Measurements from ENCODE around the gene PCBD1.

Gene PCBD1

GRCh38 chr10:70902661-70903261 is 14.4 kb upstream of the PCBD1 start:
- no peak for DNase-seq (ENCODE audit: low spot score)

- DNase-seq (ENCODE audit: low spot score) = no peak
Measured at GRCh38 chr10:70901276-70901878, 13.0 kb upstream of the PCBD1 start.

GRCh38 chr10:70899096-70899495 is 10.7 kb upstream of the PCBD1 start:
- no peak for DNase-seq (ENCODE audit: low spot score)

- DNase-seq (ENCODE audit: low spot score) = no peak
Measured at GRCh38 chr10:70898687-70899086, 10.3 kb upstream of the PCBD1 start.

GRCh38 chr10:70896551-70896950 is 8.2 kb upstream of the PCBD1 start:
- no peak for DNase-seq (ENCODE audit: low spot score)

GRCh38 chr10:70894416-70894815 is 6.1 kb upstream of the PCBD1 start:
- DNase-seq (ENCODE audit: low spot score) = no peak

GRCh38 chr10:70893227-70894006 is 5.1 kb upstream of the PCBD1 start:
- no peak for DNase-seq (ENCODE audit: low spot score)

GRCh38 chr10:70892631-70893030 is 4.3 kb upstream of the PCBD1 start:
- no peak for DNase-seq (ENCODE audit: low spot score)

GRCh38 chr10:70891627-70892026 is 3.3 kb upstream of the PCBD1 start:
- no peak for DNase-seq (ENCODE audit: low spot score)

- DNase-seq (ENCODE audit: low spot score) = no peak
Measured at GRCh38 chr10:70890917-70891431, 2.6 kb upstream of the PCBD1 start.

- peak; percentile 5 for DNase-seq (ENCODE audit: low spot score)
Measured at GRCh38 chr10:70889291-70889690, 926 bp upstream of the PCBD1 start.

GRCh38 chr10:70886921-70887665 is 1.3 kb downstream of the PCBD1 start:
- no peak for DNase-seq (ENCODE audit: low spot score)

- no peak for DNase-seq (ENCODE audit: low spot score)
Measured at GRCh38 chr10:70885931-70886903, 2.1 kb downstream of the PCBD1 start.

GRCh38 chr10:70885481-70885880 is 2.9 kb downstream of the PCBD1 start:
- no peak for DNase-seq (ENCODE audit: low spot score)

GRCh38 chr10:70884741-70885140 is 3.6 kb downstream of the PCBD1 start:
- DNase-seq (ENCODE audit: low spot score) = no peak

- DNase-seq (ENCODE audit: low spot score) = peak; percentile 79
Measured at GRCh38 chr10:70880077-70880534, 8.3 kb downstream of the PCBD1 start.

GRCh38 chr10:70879207-70879606 is 9.2 kb downstream of the PCBD1 start:
- DNase-seq (ENCODE audit: low spot score) = no peak

GRCh38 chr10:70874061-70874460 is 14.3 kb downstream of the PCBD1 start:
- DNase-seq (ENCODE audit: low spot score) = no peak

GRCh38 chr10:70872291-70872690 is 16.1 kb downstream of the PCBD1 start:
- DNase-seq (ENCODE audit: low spot score) = no peak

- DNase-seq (ENCODE audit: low spot score) = no peak
Measured at GRCh38 chr10:70866424-70866823, 21.9 kb downstream of the PCBD1 start.

GRCh38 chr10:70864935-70865334 is 23.4 kb downstream of the PCBD1 start:
- no peak for DNase-seq (ENCODE audit: low spot score)
